ENCODE measurements around the gene DDX31.

The DDX31 gene

GRCh38 chr9:132694144-132694543, 24.4 kb upstream of the DDX31 start:
- TF ChIP-seq CTCF (IDR thresholded peaks at IDR 0.05; ENCODE audit: control insufficient read depth, extremely low read depth, insufficient read depth) = peak; percentile 39
- H3K4me3 ChIP-seq (ENCODE audit: low read depth, low read length) = no peak overlapping the region
- DNase-seq (ENCODE audit: low read depth) = no peak

GRCh38 chr9:132690696-132691095, 20.9 kb upstream of the DDX31 start:
- TF ChIP-seq CTCF (IDR thresholded peaks at IDR 0.05; ENCODE audit: control insufficient read depth, extremely low read depth, insufficient read depth) = no peak
- H3K4me3 ChIP-seq (ENCODE audit: low read depth, low read length) = no peak overlapping the region
- DNase-seq (ENCODE audit: low read depth) = no peak

- DNase-seq (ENCODE audit: low read depth) = no peak
- TF ChIP-seq CTCF (IDR thresholded peaks at IDR 0.05; ENCODE audit: control insufficient read depth, extremely low read depth, insufficient read depth) = no peak
- no peak overlapping the region for H3K4me3 ChIP-seq (ENCODE audit: low read depth, low read length)
These were observed 14.1 kb upstream of the DDX31 start for GRCh38 chr9:132683873-132684272.

- no peak overlapping the region for H3K4me3 ChIP-seq (ENCODE audit: low read depth, low read length)
- no peak for DNase-seq (ENCODE audit: low read depth)
- TF ChIP-seq CTCF (IDR thresholded peaks at IDR 0.05; ENCODE audit: control insufficient read depth, extremely low read depth, insufficient read depth) = no peak
These were observed 11.8 kb upstream of the DDX31 start for GRCh38 chr9:132681561-132681960.

- no peak overlapping the region for H3K4me3 ChIP-seq (ENCODE audit: low read depth, low read length)
- TF ChIP-seq CTCF (IDR thresholded peaks at IDR 0.05; ENCODE audit: control insufficient read depth, extremely low read depth, insufficient read depth) = no peak
- DNase-seq (ENCODE audit: low read depth) = no peak
These were observed 10.3 kb upstream of the DDX31 start for GRCh38 chr9:132679946-132680625.

- no peak for TF ChIP-seq CTCF (IDR thresholded peaks at IDR 0.05; ENCODE audit: control insufficient read depth, extremely low read depth, insufficient read depth)
- DNase-seq (ENCODE audit: low read depth) = no peak
- H3K4me3 ChIP-seq (ENCODE audit: low read depth, low read length) = no peak overlapping the region
These were observed 8.2 kb upstream of the DDX31 start for GRCh38 chr9:132677976-132678375.

GRCh38 chr9:132674485-132674884, 4.7 kb upstream of the DDX31 start:
- no peak for TF ChIP-seq CTCF (IDR thresholded peaks at IDR 0.05; ENCODE audit: control insufficient read depth, extremely low read depth, insufficient read depth)
- H3K4me3 ChIP-seq (ENCODE audit: low read depth, low read length) = no peak overlapping the region
- no peak for DNase-seq (ENCODE audit: low read depth)

All from LNCaP clone FGC (cell line).